ENCODE data around the gene LRMDA. TPM values are rescaled to one million over a fixed set of nuclear protein-coding genes. Genes with fewer than 3 reads are reported as not detected.

LRMDA gene
- total RNA-seq, 1 experiment from 2014 or later, result not detected

DNA sequence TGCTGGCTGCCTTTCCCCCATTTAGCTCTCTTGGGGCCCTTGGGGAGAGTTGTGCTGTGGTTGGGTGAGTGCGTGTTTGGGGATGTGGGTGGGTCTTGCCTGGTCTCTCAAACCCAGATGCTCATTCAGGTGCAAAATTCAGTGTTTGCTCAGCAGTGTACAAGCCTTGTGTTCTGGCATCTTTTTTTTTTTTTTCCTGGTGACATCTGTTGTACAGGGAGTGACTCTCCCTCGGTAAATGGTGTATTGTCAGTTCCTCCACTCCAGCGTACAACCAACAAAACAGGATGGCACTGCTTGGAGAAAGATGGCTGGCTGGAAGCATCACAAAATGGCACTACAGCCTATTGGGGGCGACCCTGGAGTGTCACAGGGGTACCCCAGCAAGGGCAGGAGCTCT, 75.5 kb downstream of the LRMDA start:
- no peak overlapping the region for H3K27ac ChIP-seq (ENCODE audit: low read depth, low read length, poor library complexity, severe bottlenecking)
- H3K36me3 ChIP-seq (ENCODE audit: insufficient read depth, low read length, poor library complexity, severe bottlenecking), result no peaks in the 10 kb centered on the region
- POLR2A ChIA-PET (ENCODE audit: low non-redundant PET), result no interaction called here
- no peaks in the 10 kb centered on the region for H3K9me3 ChIP-seq (ENCODE audit: low read depth, low read length, poor library complexity, severe bottlenecking)
- H3K27me3 ChIP-seq (replicated peaks; ENCODE audit: insufficient read depth, low read depth, low read length, poor library complexity), result peaks cover 6% of the 10 kb centered on the region
- CTCF ChIA-PET, result no interaction called here
- H3K4me1 ChIP-seq (ENCODE audit: insufficient read depth, low read length, poor library complexity, severe bottlenecking), result peaks cover 4% of the 10 kb centered on the region
- intact Hi-C loops (cut with micrococcal nuclease; ENCODE audit: unreplicated experiment), result no loop called here
- TF ChIP-seq EZH2 (IDR thresholded peaks at IDR 0.05; ENCODE audit: borderline replicate concordance, low read depth, low read length, poor library complexity, severe bottlenecking), result no peak
- TF ChIP-seq, protein P1, sequence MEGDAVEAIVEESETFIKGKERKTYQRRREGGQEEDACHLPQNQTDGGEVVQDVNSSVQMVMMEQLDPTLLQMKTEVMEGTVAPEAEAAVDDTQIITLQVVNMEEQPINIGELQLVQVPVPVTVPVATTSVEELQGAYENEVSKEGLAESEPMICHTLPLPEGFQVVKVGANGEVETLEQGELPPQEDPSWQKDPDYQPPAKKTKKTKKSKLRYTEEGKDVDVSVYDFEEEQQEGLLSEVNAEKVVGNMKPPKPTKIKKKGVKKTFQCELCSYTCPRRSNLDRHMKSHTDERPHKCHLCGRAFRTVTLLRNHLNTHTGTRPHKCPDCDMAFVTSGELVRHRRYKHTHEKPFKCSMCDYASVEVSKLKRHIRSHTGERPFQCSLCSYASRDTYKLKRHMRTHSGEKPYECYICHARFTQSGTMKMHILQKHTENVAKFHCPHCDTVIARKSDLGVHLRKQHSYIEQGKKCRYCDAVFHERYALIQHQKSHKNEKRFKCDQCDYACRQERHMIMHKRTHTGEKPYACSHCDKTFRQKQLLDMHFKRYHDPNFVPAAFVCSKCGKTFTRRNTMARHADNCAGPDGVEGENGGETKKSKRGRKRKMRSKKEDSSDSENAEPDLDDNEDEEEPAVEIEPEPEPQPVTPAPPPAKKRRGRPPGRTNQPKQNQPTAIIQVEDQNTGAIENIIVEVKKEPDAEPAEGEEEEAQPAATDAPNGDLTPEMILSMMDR (conservative IDR thresholded peaks at IDR 0.05; ENCODE audit: low read depth, low read length), result no peak
- no peak overlapping the region for H3K4me3 ChIP-seq (ENCODE audit: low read depth, low read length, poor library complexity, severe bottlenecking)
- no peak for DNase-seq (ENCODE audit: low spot score)
- no TSS peak for BruUV-seq (replicated peaks)

DNA sequence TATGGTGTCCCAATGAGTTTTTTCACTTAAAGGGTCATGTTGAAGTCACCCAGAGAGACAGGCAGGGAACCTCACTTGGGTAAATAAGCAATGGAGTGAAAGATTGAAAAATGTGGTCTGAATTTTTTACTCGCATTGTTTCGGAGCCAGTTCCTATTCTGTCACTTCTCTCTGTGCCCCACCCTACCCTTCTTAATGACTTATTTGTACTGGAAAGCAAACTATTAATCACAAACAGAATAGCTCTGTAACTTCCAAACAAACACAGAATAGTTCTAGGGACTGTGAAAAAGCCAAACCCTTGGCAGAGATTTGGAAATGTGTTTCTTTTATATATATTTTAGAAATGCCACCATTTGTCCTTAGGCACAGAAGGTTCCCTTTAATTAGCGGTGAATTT, 76.0 kb downstream of the LRMDA start:
- no peak for DNase-seq (ENCODE audit: low spot score)
- CTCF ChIA-PET, result no interaction called here
- BruUV-seq (replicated peaks), result no TSS peak
- intact Hi-C loops (cut with micrococcal nuclease; ENCODE audit: unreplicated experiment), result no loop called here
- Histone ChIP-seq H3K36me3 (ENCODE audit: insufficient read depth, low read length, poor library complexity, severe bottlenecking) (no peaks in the 10 kb centered on the region), H3K27ac (ENCODE audit: low read depth, low read length, poor library complexity, severe bottlenecking) (no peak overlapping the region), H3K4me1 (ENCODE audit: insufficient read depth, low read length, poor library complexity, severe bottlenecking) (peaks cover 4% of the 10 kb centered on the region), H3K9me3 (ENCODE audit: low read depth, low read length, poor library complexity, severe bottlenecking) (no peaks in the 10 kb centered on the region), H3K4me3 (ENCODE audit: low read depth, low read length, poor library complexity, severe bottlenecking) (no peak overlapping the region), H3K27me3 (replicated peaks; ENCODE audit: insufficient read depth, low read depth, low read length, poor library complexity) (peaks cover 12% of the 10 kb centered on the region)
- POLR2A ChIA-PET (ENCODE audit: low non-redundant PET), result no interaction called here
- TF ChIP-seq EZH2 (IDR thresholded peaks at IDR 0.05; ENCODE audit: borderline replicate concordance, low read depth, low read length, poor library complexity, severe bottlenecking), result no peak
- TF ChIP-seq, protein P1 (conservative IDR thresholded peaks at IDR 0.05; ENCODE audit: low read depth, low read length), result no peak

DNA sequence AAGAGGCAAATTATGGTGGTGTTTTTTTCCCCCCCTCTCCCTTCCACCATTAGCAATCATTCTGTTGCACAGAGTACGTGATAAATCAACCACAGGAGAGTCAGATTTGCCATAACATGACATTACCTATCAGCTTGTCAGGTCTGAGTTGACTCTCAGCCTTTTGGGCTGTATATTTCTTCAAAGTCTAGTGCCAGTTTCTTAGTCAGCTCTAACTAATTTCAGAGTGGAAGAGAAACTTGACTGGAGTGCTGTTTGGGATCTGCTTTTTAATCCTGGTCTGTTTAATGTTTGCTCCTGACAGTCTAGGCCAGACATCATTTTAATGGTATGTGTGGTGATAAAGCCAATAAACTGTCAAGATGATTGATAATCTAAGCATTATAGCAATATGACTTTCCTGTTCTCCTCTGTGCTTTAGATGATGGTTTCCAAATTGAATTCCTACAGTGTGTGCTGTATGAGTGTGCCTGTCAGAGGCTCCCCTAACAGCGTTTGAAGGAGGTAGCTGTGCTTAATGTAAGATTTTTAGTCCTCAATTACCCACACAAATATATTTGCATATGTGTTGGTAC, 76.9 kb downstream of the LRMDA start:
- no peak overlapping the region for H3K27ac ChIP-seq (ENCODE audit: low read depth, low read length, poor library complexity, severe bottlenecking)
- H3K9me3 ChIP-seq (ENCODE audit: low read depth, low read length, poor library complexity, severe bottlenecking), result no peaks in the 10 kb centered on the region
- CTCF ChIA-PET, result no interaction called here
- intact Hi-C loops (cut with micrococcal nuclease; ENCODE audit: unreplicated experiment), result no loop called here
- no peaks in the 10 kb centered on the region for H3K36me3 ChIP-seq (ENCODE audit: insufficient read depth, low read length, poor library complexity, severe bottlenecking)
- BruUV-seq (replicated peaks), result no TSS peak
- no peak overlapping the region for H3K4me3 ChIP-seq (ENCODE audit: low read depth, low read length, poor library complexity, severe bottlenecking)
- DNase-seq (ENCODE audit: low spot score), result peak; percentile 18
- peaks cover 4% of the 10 kb centered on the region for H3K4me1 ChIP-seq (ENCODE audit: insufficient read depth, low read length, poor library complexity, severe bottlenecking)
- TF ChIP-seq EZH2 (IDR thresholded peaks at IDR 0.05; ENCODE audit: borderline replicate concordance, low read depth, low read length, poor library complexity, severe bottlenecking), result no peak
- TF ChIP-seq, protein P1 (conservative IDR thresholded peaks at IDR 0.05; ENCODE audit: low read depth, low read length), result no peak
- POLR2A ChIA-PET (ENCODE audit: low non-redundant PET), result no interaction called here
- H3K27me3 ChIP-seq (replicated peaks; ENCODE audit: insufficient read depth, low read depth, low read length, poor library complexity), result peaks cover 17% of the 10 kb centered on the region
